Hepatocyte (in vitro differentiated cells): ENCODE measurements around the gene NCF4.

Experiments used
- CTCF ChIP-seq: fragments of 200-600 bp; sonication (generic); IDR thresholded peaks from 2 replicates; pipeline ENCODE4 v1.5.1; 2016; ENCODE audit warnings: antibody characterized with exemption, mild to moderate bottlenecking; ENCODE audit not compliant: poor library complexity
- EZH2 ChIP-seq: fragments of 200-600 bp; sonication (generic); IDR thresholded peaks from 2 replicates; pipeline ENCODE4 v1.6.1; 2016; ENCODE audit warnings: antibody characterized with exemption, mild to moderate bottlenecking, borderline replicate concordance

- TF ChIP-seq CTCF, result no peak
- TF ChIP-seq EZH2, result no peak
Measured at GRCh38 chr22:36831717-36832116, 29.1 kb upstream of the NCF4 start.
